Testis (tissue), 2 donors: ENCODE data around the gene PRAMEF17.
"Not testable (repeated sequence)": the region's sequence is repeated elsewhere in the genome, so short reads cannot be mapped to it uniquely, and the experiment has no call there.

Source experiments
- CTCF ChIP-seq, 3 experiments: fragments of 450-650 bp in 2 of 3; fragments of 200-600 bp in 1 of 3; sonication (generic) in 1 of 3; IDR thresholded peaks; one replicate each; pipeline ENCODE4 v1.5.1; 2016 to 2019; ENCODE audit warnings: antibody characterized with exemption in 3 of 3, mild to moderate bottlenecking in 2 of 3, moderate library complexity in 1 of 3
- POLR2A ChIP-seq: fragments of 450-650 bp; IDR thresholded peaks from one replicate; pipeline ENCODE4 v1.6.1; 2017; ENCODE audit warnings: antibody characterized with exemption, mild to moderate bottlenecking, moderate library complexity

GRCh38 chr1:13439104-13439783 is 49.8 kb downstream of the PRAMEF17 start:
- TF ChIP-seq POLR2A; CTCF (IDR thresholded peaks at IDR 0.05): not testable (repeated sequence)
